HG03457 (cell line): ENCODE measurements around the gene MED12.

Source experiments
- ATAC-seq: cut with Tn5 transposase; IDR thresholded peaks from one replicate; pipeline ENCODE4 v1.9.1; 2021; ENCODE audit warnings: moderate number of reproducible peaks; ENCODE audit not compliant: unreplicated experiment

Gene MED12

GRCh38 chrX:71118032-71118984, at the start of gene MED12:
TSS of gene MED12 (plus strand) at chrX:71118596. CDS start at chrX:71118755, 159 bp downstream.
- ATAC-seq = peak; percentile 83

- ATAC-seq = no peak
Measured at GRCh38 chrX:71070531-71070930, 47.9 kb upstream of the MED12 start.

GRCh38 chrX:71081330-71082123, 36.9 kb upstream of the MED12 start:
- ATAC-seq = no peak

- no peak for ATAC-seq
Measured at GRCh38 chrX:71082124-71082647, 36.2 kb upstream of the MED12 start.

- ATAC-seq = no peak
Measured at GRCh38 chrX:71082822-71083221, 35.6 kb upstream of the MED12 start.

- no peak for ATAC-seq
Measured at GRCh38 chrX:71085900-71086299, 32.5 kb upstream of the MED12 start.

GRCh38 chrX:71091263-71091662, 27.1 kb upstream of the MED12 start:
- no peak for ATAC-seq

- ATAC-seq = no peak
Measured at GRCh38 chrX:71095033-71095432, 23.4 kb upstream of the MED12 start.

- ATAC-seq = peak; percentile 84
Measured at GRCh38 chrX:71095555-71095980, 22.8 kb upstream of the MED12 start, which contains the start of gene FOXO4. TSS of gene FOXO4 (plus strand) at chrX:71095851. CDS start at chrX:71096529, 678 bp downstream.

GRCh38 chrX:71095981-71096759, 22.2 kb upstream of the MED12 start:
- no peak for ATAC-seq

GRCh38 chrX:71096760-71097032, 21.7 kb upstream of the MED12 start:
- no peak for ATAC-seq

GRCh38 chrX:71098302-71098701, 20.1 kb upstream of the MED12 start:
- no peak for ATAC-seq

GRCh38 chrX:71098951-71099506, 19.4 kb upstream of the MED12 start:
- no peak for ATAC-seq

GRCh38 chrX:71099736-71100135, 18.7 kb upstream of the MED12 start:
- no peak for ATAC-seq

- ATAC-seq = no peak
Measured at GRCh38 chrX:71100581-71101505, 17.6 kb upstream of the MED12 start.

- no peak for ATAC-seq
Measured at GRCh38 chrX:71102292-71102691, 16.1 kb upstream of the MED12 start.

GRCh38 chrX:71103110-71103983, 15.0 kb upstream of the MED12 start:
- ATAC-seq = no peak

GRCh38 chrX:71105628-71106027, 12.8 kb upstream of the MED12 start:
- ATAC-seq = no peak

- ATAC-seq = no peak
Measured at GRCh38 chrX:71106427-71106826, 12.0 kb upstream of the MED12 start, which contains the start of gene CXorf65. TSS of gene CXorf65 (minus strand) at chrX:71106740. CDS start at chrX:71106556, 184 bp downstream.
